Posterior vena cava (tissue), 2 donors: ENCODE results near the gene FKBP11. TPM values are rescaled to one million over a fixed set of nuclear protein-coding genes. Genes with fewer than 3 reads are reported as not detected.

Source experiments
- DNase-seq: peaks from one replicate; pipeline ENCODE4 v3.0.0-alpha.2; 2020; ENCODE audit warnings: low spot score
- intact Hi-C, 2 donors: fragments of 100-400 bp; cut with DNase I; formaldehyde crosslinking; loops; one replicate each; pipeline versions ENCODE4 v1.14.1 to v1.14.2; 2022 to 2023
- long read RNA-seq, 2 donors: library from polyadenylated mRNA; unstranded; transcript quantifications; one replicate each; pipeline ENCODE4 v2.0.0, GENCODE V29; 2020 to 2021
- total RNA-seq, 2 donors: library from RNA; stranded (reverse); fragmentation: NEBNext Ultra II Directional; extraction: Animal tissue kit (Norgen Biotek cat#: 25700); gene quantifications; one replicate each; pipeline ENCODE4 v1.2.1, GENCODE V29; 2021
- donor health status: DM: yes; HTN: yes; CAD: no.
- donor health status: DM: yes; HTN: yes; CAD: no.

Gene FKBP11
- 10 to 100 TPM; 26.9 to 34.2 TPM for total RNA-seq
- long read RNA-seq, donor 1, full-length matches to known transcripts = 10 of 11 reads
- long read RNA-seq, donor 1, partial matches to known transcripts = 1 of 11 reads
- long read RNA-seq, donor 1, other reads (novel, unspliced or antisense) = 0 of 11 reads
- long read RNA-seq, donor 2, full-length matches to known transcripts = 14 of 16 reads
- long read RNA-seq, donor 2, partial matches to known transcripts = 1 of 16 reads
- long read RNA-seq, donor 2, other reads (novel, unspliced or antisense) = 1 of 16 reads

- intact Hi-C loops = no loop called here
These were observed at the start of gene FKBP11 for GRCh38 chr12:48925304-48926011. Gene FKBP11 (minus strand): TSS chr12:48925492. CDS start chr12:48925428, 64 bp downstream.

DNA sequence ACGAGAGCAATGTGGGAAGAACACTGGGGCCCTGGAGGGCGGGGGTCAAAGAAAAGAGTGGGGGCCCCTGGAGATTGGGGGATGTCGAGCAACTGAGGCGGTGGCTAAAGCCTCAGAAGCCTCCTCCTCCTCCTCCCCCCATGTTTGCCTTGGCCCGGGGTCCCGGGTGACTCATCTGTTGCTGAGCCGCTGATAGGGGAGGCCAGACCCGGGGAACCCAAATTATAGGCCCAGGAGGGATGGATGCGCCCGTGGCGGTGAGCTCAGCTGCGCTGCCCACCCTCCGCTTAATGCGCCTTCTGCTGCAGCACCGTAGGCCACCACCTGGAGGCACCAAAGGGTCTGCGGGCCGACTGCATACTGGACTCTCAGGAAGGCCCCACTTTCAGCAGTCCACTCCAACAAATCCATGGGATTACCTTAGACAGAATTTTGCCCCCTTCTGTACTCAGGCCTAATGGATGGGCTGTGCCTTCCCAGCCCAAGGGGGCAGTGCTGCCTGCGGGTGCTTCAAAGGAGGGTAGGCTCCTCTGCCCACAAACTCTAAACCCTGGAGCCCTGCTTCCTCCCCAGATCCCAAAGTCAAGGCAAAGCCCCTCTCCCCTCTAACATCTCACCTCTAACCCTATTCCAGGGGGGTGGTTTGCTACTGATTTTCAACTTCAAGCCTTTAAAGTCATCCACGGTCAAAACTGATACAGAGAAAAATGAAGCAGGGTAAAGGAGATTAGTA lies 48.8 kb upstream of the FKBP11 start:
- peak; percentile 94 for DNase-seq
- intact Hi-C loops = no loop called here

More at GRCh38 chr12:48925304-48926011, at the start of gene FKBP11:
- peak; percentile 91 for DNase-seq

DNA sequence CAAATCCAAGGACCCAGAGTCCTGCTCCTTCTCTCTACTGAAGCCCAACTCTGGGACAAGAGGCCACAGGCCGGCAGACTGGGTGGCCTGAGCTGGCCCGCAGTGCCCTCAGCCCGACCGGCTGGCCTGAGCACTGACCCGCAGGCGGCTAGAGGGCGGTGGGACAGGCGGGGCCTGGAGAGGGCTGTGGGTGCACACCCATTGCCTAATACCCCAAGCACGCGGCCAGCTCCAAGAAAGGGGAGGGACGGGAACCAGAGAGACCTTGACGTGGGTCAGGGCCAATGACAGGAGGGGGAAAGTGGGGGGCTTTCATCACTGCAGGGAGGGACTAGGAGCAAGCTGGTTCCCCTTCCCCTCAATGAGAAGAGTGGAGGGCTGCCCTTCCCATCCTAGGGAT lies 48.2 kb upstream of the FKBP11 start:
- intact Hi-C loops = no loop called here
- DNase-seq = peak; percentile 93

- intact Hi-C loops = no loop called here
- no peak for DNase-seq
These were observed 47.7 kb upstream of the FKBP11 start for GRCh38 chr12:48972952-48973483.

DNA sequence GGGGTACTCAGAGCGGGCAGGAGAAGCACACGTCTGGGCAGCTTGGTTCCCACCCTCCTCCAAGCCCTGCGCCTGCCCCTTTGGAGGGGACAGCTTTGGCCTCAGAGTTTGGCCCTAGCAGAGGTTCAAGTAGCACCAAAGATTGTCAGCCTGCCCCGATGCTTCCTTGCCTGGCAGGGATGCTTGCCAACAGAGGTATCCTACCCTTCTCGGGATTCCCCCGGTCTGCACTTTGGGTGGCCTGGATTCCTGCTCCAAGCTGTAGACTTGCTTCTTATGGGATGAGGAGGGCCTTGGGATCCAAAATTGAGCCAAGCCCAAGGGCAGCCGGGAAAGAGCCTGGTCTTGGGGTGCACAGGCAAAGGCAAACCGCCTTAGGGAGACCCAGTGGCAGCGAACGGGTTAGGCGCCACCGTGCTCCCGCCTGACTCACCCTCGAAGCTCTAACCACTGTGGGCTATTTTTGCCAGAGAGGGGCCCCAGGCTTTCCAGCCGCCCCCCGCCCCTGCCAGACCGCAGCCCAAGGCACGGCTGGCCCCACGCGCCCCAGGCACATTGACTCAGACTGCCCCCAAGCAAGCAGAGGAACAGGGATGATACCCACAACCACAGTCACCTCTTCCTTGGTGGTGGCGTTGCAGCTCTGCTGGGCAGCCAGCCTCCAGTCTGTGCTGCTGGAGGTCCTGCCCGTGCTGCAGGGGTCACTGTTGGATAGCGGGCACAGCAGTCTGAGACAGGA lies 47.1 kb upstream of the FKBP11 start:
- intact Hi-C loops = no loop called here

DNA sequence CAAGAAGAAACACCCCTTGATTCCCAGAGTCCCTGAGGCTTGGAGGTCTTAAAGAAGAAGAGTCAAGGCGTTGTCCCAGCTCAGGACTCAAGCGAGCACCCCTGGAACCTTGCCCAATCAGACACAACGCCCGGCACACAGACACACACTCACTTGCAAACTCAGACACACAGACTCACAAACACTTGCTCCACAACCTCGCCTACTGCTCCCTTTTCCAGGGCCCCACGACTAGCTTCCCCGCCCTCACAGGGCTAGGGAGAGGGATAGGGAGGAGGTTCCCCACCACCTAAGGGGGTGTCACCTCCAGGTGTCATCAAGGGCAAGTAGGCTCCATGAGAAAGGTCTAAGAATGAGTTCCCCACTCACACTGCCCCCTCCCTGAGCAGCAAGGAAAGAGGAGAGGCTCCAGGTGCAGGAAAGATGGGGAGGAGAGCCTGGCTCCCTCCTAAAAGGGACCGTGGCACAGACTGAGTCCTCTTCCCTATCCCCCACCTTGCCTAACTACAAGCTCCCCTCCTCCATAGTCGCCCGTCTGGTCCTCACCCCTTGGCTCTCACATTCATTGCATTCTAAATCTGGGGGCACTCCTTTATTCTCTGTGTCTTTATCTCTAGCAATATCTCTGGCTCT lies 45.5 kb upstream of the FKBP11 start:
- peak; percentile 78 for DNase-seq
- intact Hi-C loops = no loop called here

More for the DNA sequence above, 47.1 kb upstream of the FKBP11 start:
- peak; percentile 70 for DNase-seq

DNA sequence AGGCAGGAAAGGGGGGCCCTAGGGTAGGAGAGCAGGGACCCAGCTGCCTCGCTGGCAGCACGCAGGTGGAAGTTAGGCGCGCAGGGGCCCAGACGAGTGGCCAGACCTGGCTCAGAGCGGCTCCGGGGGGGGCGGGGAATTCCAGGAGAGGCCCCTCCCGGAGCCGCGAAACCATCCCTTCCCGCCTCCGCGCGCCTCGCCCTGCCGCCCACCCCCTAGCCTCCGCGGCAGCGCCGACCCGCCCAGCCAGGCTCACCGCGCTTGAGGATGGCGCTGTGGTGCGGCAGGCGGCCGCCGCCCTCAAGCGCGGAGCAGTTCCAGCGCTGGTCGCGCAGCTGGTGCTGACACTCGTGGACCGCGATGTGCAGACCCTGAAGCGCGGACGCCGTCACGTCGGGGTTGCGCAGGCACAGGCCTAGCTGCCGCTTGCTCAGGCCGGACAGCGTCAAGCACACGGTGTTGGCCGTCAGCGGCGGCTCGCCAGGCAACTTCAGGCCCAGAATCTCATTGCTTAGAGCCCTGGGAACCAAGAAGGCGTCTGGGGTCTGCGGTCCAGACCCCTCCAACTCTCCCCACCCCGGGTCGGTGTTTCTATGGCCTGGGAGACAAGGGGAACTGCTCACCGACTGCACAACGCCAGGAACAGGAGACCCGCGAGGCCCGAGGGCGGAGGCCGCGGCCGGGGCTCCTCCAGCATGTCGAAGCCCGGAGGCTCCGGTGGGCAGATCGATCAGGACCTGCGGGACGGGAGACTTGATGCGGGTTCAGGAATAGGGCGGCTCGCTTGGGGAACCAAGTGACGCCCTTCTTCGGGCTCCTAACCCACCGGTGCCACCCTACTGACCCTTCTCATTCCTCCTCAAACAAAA lies 44.8 kb upstream of the FKBP11 start:
- intact Hi-C loops = no loop called here
- peak; percentile 84 for DNase-seq

DNA sequence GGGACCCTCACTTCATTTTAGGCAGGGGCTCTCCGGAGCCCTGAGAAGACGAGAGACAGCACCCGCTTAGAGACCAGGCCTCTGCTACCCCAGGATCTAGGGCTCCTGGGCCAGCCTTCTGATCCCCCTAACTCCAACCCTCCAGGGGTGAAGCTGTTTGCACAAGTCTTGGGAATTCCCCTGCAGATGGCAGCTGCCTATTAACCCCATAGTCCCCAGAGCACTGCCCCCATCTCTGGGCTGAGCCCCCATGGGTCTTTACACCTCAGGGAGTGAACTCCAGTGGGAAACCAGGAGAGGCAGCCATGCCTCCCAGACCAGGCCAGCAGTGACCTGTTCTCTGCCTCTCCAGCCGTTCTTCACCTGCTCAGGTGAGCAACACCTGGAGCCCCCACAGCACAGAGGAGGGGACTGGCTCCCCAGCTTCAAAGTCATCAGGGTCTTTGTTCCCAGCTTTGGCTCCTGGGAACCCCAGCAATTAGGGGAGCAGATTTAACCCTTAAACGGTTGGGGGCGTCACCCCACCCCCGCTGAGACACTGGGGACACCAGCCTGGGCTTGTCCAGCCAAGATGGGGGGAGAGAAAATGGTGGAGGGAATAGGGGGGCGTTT lies 44.0 kb upstream of the FKBP11 start:
- intact Hi-C loops = no loop called here
- peak; percentile 57 for DNase-seq

DNA sequence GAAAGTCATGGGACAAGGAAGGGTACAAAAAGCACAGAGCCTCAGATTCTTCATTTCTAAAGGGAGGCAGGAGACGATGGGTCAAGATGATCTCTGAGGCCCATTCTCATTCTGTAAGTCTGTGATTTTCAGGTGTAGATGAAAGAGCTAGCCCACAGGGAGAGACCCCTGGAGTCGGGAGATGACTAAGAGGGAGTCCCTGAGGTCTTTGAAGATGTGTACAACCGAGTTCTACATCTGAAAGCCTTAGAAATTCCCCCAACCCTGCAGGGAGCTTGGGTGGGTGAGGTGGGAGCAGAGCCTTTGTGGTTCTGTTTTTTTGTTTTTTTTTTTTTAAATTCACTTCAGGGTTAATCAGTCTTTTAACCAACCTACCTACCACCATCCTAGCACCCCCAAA lies 43.2 kb upstream of the FKBP11 start:
- no peak for DNase-seq
- intact Hi-C loops = no loop called here

GRCh38 chr12:48967991-48968390 lies 42.7 kb upstream of the FKBP11 start:
- intact Hi-C loops = no loop called here
- DNase-seq = peak; percentile 66

- DNase-seq = no peak
- intact Hi-C loops = no loop called here
These were observed 41.0 kb upstream of the FKBP11 start for GRCh38 chr12:48966177-48966895.

- intact Hi-C loops = no loop called here
- no peak for DNase-seq
These were observed 40.1 kb upstream of the FKBP11 start for GRCh38 chr12:48965298-48965838.

DNA sequence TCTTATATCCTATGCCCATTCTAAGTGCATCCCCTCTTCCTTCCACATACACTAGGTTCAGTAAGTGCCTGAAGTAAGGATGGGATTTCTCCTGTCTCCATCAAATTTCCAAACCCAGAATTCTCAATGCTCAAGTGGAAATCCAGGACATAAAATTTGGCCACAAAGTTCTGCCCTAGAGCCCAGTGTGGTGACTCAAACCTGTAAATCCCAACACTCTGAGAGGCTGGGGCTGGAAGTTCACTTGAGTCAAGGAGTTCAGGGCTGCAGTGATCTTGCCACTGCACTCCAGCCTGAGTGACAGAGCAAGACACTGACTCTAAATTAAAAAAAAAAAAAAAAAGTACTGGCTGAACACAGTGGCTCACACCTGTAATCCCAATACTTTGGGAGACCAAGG lies 36.5 kb upstream of the FKBP11 start:
- intact Hi-C loops = no loop called here

GRCh38 chr12:48961331-48961730 lies 36.0 kb upstream of the FKBP11 start:
- intact Hi-C loops = no loop called here
- DNase-seq = no peak

More for the DNA sequence above, 36.5 kb upstream of the FKBP11 start:
- DNase-seq = no peak

- DNase-seq = no peak
- intact Hi-C loops = no loop called here
These were observed 35.5 kb upstream of the FKBP11 start for GRCh38 chr12:48960834-48961233.

DNA sequence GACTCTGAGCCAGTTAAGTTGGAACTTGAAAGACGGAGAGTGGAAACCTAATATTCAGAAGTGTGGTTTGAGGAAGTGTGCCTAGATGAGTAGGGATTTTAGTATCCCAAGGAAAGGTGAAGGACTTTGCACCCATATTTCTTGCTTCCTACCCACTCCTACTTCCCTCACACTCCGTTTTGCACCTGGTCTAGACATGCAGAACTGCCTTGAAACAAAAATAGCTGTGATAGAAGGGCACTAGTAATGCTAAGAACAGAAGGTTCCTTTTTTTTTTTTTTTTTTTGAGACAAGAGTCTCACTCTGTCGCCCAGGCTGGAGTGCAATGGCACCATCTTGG lies 32.7 kb upstream of the FKBP11 start:
- intact Hi-C loops = no loop called here
- DNase-seq = no peak
